ENCODE measurements around the gene TRABD2A.

Gene TRABD2A

DNA sequence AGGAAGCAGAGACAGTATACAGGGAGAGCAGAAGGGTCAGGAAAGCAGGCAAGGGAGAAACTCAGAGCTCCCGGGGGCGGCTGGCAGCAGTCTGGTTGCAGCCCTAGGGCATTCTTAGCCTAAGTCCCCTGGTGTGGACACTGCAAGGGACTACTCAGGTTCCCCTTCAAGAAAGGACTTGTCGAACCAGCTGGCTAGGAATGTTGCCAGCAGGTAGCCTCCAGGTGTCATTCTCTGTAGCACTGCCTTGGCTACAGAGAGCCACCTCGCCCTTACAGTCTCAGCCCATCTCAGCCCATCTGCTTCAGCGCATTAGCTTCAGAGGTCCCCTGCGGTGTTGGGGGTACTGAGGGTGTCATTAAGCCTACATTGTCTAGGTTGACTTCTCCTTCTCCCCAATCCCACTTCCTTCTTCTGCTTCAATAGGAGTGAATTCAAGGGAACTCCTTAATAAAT lies 13.3 kb upstream of the TRABD2A start:
- H3K4me3 ChIP-seq (IDR thresholded peaks at IDR 0.05; ENCODE audit: insufficient read depth, low read depth, low read length), result no peak overlapping the region

DNA sequence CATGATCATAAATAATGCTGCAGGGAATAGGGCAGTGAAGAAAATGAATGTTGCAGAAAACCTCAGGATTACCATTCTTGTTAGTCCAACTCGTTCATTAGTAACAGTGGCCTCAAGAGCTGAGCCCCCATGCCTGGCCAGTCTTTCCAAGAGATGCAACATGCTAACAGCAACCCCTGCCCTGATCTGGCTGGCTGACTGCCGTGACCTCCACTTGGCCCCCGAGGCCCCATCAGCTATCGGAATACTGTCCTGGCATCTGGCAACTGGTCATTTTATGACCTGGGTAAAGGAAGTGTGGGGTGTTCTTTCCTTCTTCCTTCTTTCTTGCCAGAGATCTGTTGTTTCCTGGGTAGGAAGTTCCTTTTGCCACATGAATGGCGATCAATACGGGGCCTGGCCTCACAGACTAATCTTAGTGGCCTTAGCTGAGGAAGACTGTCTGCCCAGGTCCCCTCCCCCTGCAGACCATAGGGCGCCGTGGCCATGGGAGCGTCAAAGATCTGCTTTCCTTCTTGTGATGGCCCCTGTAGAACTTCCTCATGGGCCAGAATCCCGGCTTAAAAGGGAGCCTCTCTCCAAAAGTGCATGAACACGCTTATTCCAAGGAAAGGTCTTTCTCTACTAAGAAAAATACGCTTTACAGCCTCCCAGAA lies 10.6 kb upstream of the TRABD2A start:
- TF ChIP-seq, protein P1, sequence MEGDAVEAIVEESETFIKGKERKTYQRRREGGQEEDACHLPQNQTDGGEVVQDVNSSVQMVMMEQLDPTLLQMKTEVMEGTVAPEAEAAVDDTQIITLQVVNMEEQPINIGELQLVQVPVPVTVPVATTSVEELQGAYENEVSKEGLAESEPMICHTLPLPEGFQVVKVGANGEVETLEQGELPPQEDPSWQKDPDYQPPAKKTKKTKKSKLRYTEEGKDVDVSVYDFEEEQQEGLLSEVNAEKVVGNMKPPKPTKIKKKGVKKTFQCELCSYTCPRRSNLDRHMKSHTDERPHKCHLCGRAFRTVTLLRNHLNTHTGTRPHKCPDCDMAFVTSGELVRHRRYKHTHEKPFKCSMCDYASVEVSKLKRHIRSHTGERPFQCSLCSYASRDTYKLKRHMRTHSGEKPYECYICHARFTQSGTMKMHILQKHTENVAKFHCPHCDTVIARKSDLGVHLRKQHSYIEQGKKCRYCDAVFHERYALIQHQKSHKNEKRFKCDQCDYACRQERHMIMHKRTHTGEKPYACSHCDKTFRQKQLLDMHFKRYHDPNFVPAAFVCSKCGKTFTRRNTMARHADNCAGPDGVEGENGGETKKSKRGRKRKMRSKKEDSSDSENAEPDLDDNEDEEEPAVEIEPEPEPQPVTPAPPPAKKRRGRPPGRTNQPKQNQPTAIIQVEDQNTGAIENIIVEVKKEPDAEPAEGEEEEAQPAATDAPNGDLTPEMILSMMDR (conservative IDR thresholded peaks at IDR 0.05; ENCODE audit: low read depth, low read length), result no peak
- H3K79me2 ChIP-seq (ENCODE audit: insufficient read depth, low read depth), result no peaks in the 10 kb centered on the region
- no peak overlapping the region for H2AFZ ChIP-seq (ENCODE audit: low read depth)

More for the DNA sequence above, 13.3 kb upstream of the TRABD2A start:
- H3K9ac ChIP-seq, result no peak overlapping the region
- H3K27me3 ChIP-seq (ENCODE audit: insufficient read depth, low read depth), result no peaks in the 10 kb centered on the region
- no peaks in the 10 kb centered on the region for H4K20me1 ChIP-seq (ENCODE audit: insufficient read depth)
- no peak overlapping the region for H3K4me2 ChIP-seq
- TF ChIP-seq, protein P1 (conservative IDR thresholded peaks at IDR 0.05; ENCODE audit: low read depth, low read length), result no peak
- H3K79me2 ChIP-seq (ENCODE audit: insufficient read depth, low read depth), result no peaks in the 10 kb centered on the region
- H2AFZ ChIP-seq (ENCODE audit: low read depth), result no peak overlapping the region
- H3K4me1 ChIP-seq (ENCODE audit: low read depth, poor library complexity, severe bottlenecking), result peaks cover 36% of the 10 kb centered on the region
- H3K36me3 ChIP-seq (ENCODE audit: insufficient read depth), result no peaks in the 10 kb centered on the region
- H3K27ac ChIP-seq, result no peak overlapping the region

GRCh38 chr2:84889332-84889731 lies 8.4 kb upstream of the TRABD2A start:
- peak overlapping the region; percentile 58; the same call in 1 of the 2 replicates for H3K27ac ChIP-seq
- no peak overlapping the region for H3K4me3 ChIP-seq (IDR thresholded peaks at IDR 0.05; ENCODE audit: insufficient read depth, low read depth, low read length)
- H3K36me3 ChIP-seq (ENCODE audit: insufficient read depth), result no peaks in the 10 kb centered on the region
- H3K4me1 ChIP-seq (ENCODE audit: low read depth, poor library complexity, severe bottlenecking), result peaks cover 26% of the 10 kb centered on the region
- no peaks in the 10 kb centered on the region for H4K20me1 ChIP-seq (ENCODE audit: insufficient read depth)
- H3K79me2 ChIP-seq (ENCODE audit: insufficient read depth, low read depth), result no peaks in the 10 kb centered on the region
- H3K27me3 ChIP-seq (ENCODE audit: insufficient read depth, low read depth), result no peaks in the 10 kb centered on the region
- peak overlapping the region; percentile 28; the same call in 1 of the 2 replicates for H3K9ac ChIP-seq
- H3K4me2 ChIP-seq, result peak overlapping the region; percentile 73
- H2AFZ ChIP-seq (ENCODE audit: low read depth), result peak overlapping the region; percentile 95
- TF ChIP-seq, protein P1 (conservative IDR thresholded peaks at IDR 0.05; ENCODE audit: low read depth, low read length), result no peak

More for the DNA sequence above, 10.6 kb upstream of the TRABD2A start:
- Histone ChIP-seq H4K20me1 (ENCODE audit: insufficient read depth) (no peaks in the 10 kb centered on the region), H3K27me3 (ENCODE audit: insufficient read depth, low read depth) (no peaks in the 10 kb centered on the region), H3K9ac (no peak overlapping the region), H3K4me3 (IDR thresholded peaks at IDR 0.05; ENCODE audit: insufficient read depth, low read depth, low read length) (no peak overlapping the region), H3K27ac (no peak overlapping the region), H3K36me3 (ENCODE audit: insufficient read depth) (no peaks in the 10 kb centered on the region), H3K4me2 (no peak overlapping the region), H3K4me1 (ENCODE audit: low read depth, poor library complexity, severe bottlenecking) (peaks cover 26% of the 10 kb centered on the region)

DNA sequence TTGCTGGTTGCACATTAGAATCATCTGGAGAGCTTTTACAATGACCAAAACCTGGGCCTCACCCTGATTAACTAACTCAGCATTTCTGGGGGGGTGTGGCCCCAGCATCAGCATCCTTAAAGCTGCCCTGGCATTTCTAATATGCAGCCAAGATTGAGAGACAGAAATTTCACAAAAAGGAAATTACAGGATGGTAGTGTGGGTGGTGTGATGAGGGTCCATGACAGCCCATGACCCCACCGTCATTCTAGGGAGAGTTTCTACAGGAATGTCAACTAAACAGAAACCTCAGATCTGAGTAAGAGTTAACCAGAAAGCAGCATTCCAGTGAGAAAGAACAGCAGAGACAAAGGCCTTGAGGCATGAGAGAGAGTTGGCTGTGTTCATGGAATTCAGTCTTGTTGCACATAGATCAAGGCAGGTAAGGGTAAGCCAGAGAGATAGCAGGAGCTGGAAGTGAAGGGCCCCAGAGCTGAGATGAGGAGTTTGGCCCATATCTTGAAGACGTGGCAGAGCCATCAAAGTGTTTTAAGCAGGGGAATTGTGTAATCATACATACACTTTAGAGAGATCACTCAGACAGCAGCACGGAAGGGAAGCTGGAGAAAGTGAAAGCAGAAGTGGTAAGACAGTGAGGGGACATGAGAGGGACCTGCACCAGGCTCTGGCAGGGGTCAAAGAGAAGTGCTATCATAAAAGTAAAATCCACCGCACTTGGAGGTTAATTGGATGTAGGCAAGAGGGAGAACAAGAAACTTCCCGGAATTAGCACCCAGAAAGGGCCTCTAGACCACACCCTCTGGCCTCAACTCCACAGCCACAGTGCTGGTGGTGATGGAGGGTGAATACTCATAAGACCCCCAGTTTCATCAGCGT lies 7.8 kb upstream of the TRABD2A start:
- H3K9ac ChIP-seq, result peak overlapping the region; percentile 28; the same call in 1 of the 2 replicates
- TF ChIP-seq, protein P1 (conservative IDR thresholded peaks at IDR 0.05; ENCODE audit: low read depth, low read length), result no peak

More for the DNA sequence above, 7.8 kb upstream of the TRABD2A start:
- H3K36me3 ChIP-seq (ENCODE audit: insufficient read depth), result no peaks in the 10 kb centered on the region
- peak overlapping the region; percentile 73 for H3K4me2 ChIP-seq
- H3K4me1 ChIP-seq (ENCODE audit: low read depth, poor library complexity, severe bottlenecking), result peaks cover 26% of the 10 kb centered on the region
- H4K20me1 ChIP-seq (ENCODE audit: insufficient read depth), result no peaks in the 10 kb centered on the region
- H3K79me2 ChIP-seq (ENCODE audit: insufficient read depth, low read depth), result no peaks in the 10 kb centered on the region
- H3K27me3 ChIP-seq (ENCODE audit: insufficient read depth, low read depth), result no peaks in the 10 kb centered on the region
- H3K27ac ChIP-seq, result peak overlapping the region; percentile 58
- peak overlapping the region; percentile 95 for H2AFZ ChIP-seq (ENCODE audit: low read depth)
- H3K4me3 ChIP-seq (IDR thresholded peaks at IDR 0.05; ENCODE audit: insufficient read depth, low read depth, low read length), result peak overlapping the region; percentile 82

Data from KMS-11 (cell line).